Astrocyte of the cerebellum (primary cell): ENCODE measurements around the gene FOXP1.

Experiments
- DNase-seq: peaks from one replicate; pipeline ENCODE4 v3.0.0-alpha.2; 2011; ENCODE audit warnings: low read depth
- H3K4me3 ChIP-seq: 2 replicates; pipeline ENCODE4 v1.5.1; 2011; ENCODE audit warnings: mild to moderate bottlenecking, low read depth, low read length, moderate library complexity
- CTCF ChIP-seq: IDR thresholded peaks from 2 replicates; pipeline ENCODE4 v1.5.1; 2012; ENCODE audit warnings: low read length, low read depth, moderate library complexity, mild to moderate bottlenecking; ENCODE audit errors: missing control alignments
- in situ Hi-C: cut with HindIII; loops from 2 replicates; pipeline ENCODE4 v1.10.0; 2017; ENCODE audit warnings: low sequenced_read_pairs

Gene FOXP1

GRCh38 chr3:71154846-71155245 is 428.7 kb downstream of the FOXP1 start:
- no peak for TF ChIP-seq CTCF

GRCh38 chr3:71153713-71154112 is 429.8 kb downstream of the FOXP1 start:
- no peak overlapping the region for H3K4me3 ChIP-seq
- in situ Hi-C loops, result no loop called here
- TF ChIP-seq CTCF, result no peak
- no peak for DNase-seq

More at GRCh38 chr3:71154846-71155245, 428.7 kb downstream of the FOXP1 start:
- in situ Hi-C loops, result no loop called here
- no peak overlapping the region for H3K4me3 ChIP-seq
- no peak for DNase-seq

DNA sequence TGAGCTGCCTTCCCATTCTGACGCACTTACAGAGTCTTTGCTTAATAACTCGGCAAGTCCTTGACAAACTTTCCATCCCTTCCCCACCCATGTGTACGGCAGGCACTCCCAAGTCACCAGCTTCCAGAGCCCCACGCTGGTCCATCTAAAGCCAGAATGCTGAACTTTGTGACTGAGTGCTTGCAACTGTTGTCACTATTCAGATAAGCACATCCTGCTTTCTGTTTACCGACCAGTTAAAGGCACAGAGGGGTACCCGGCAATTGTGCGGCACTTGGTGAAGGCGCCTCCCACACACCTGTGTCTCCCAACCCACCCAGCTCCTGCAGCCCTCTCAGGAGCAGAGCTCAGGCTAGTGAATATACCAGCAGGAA is 430.6 kb downstream of the FOXP1 start:
- no peak for TF ChIP-seq CTCF
- H3K4me3 ChIP-seq, result no peak overlapping the region
- DNase-seq, result no peak
- in situ Hi-C loops, result no loop called here

DNA sequence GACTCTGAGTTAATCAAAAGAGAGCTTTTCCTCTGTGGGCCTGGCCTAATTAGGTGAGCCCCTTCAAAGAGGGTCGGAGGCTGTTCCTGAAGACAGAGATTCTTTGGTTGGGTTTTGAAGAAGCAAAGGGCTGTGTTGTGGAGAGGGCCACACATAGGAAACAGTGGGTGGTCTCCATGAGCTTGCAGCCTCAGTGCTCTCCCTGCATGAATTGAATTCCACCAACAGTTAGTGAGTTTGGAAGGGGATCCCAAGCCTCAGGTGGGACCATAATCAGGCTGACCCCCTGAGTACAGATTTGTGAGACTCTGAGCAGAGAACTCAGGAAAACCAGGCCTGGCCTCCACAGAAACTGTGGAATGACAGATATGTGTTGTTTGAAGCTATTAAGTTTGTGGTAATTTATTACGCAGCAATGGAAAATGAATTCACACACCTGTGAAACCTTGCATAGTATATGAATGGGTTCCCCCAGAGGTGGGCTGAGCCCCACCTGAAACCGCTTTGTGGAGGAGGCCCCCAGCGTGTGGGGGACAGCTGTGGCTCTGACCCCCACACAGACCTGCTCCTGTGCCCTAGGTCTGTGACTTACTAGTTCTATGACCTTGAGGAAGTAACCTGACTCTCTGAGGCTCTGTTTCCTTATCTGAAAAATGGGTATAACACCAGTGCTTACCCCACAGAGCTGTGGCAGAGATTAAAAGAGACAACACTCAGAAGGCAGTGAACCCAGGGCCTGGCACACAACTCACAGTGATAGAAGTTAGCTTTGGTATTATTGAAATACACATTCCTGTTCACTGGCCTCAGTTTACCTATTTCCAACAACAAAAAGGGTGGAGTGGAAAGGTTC is 431.3 kb downstream of the FOXP1 start:
- DNase-seq, result no peak
- no peak for TF ChIP-seq CTCF
- in situ Hi-C loops, result no loop called here
- H3K4me3 ChIP-seq, result no peak overlapping the region

GRCh38 chr3:71149959-71150954 is 433.3 kb downstream of the FOXP1 start:
- H3K4me3 ChIP-seq, result no peak overlapping the region
- TF ChIP-seq CTCF, result no peak
- in situ Hi-C loops, result no loop called here
- DNase-seq, result no peak

GRCh38 chr3:71148455-71149060 is 435.0 kb downstream of the FOXP1 start:
- DNase-seq, result no peak
- in situ Hi-C loops, result no loop called here
- no peak overlapping the region for H3K4me3 ChIP-seq
- TF ChIP-seq CTCF, result no peak
